ENCODE data around the gene UBTD1. TPM values are rescaled to one million over a fixed set of nuclear protein-coding genes. Genes with fewer than 3 reads are reported as not detected.

Gene UBTD1
- total RNA-seq, 6 experiments from 2014 or later: 5.4 to 8.8 (median 7.0) TPM

- no peak for TF ChIP-seq POLR2A (IDR thresholded peaks at IDR 0.05)
- TF ChIP-seq, protein P1, sequence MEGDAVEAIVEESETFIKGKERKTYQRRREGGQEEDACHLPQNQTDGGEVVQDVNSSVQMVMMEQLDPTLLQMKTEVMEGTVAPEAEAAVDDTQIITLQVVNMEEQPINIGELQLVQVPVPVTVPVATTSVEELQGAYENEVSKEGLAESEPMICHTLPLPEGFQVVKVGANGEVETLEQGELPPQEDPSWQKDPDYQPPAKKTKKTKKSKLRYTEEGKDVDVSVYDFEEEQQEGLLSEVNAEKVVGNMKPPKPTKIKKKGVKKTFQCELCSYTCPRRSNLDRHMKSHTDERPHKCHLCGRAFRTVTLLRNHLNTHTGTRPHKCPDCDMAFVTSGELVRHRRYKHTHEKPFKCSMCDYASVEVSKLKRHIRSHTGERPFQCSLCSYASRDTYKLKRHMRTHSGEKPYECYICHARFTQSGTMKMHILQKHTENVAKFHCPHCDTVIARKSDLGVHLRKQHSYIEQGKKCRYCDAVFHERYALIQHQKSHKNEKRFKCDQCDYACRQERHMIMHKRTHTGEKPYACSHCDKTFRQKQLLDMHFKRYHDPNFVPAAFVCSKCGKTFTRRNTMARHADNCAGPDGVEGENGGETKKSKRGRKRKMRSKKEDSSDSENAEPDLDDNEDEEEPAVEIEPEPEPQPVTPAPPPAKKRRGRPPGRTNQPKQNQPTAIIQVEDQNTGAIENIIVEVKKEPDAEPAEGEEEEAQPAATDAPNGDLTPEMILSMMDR (IDR thresholded peaks at IDR 0.05): no peak
- ATAC-seq (peak in 2 of 4 donors; percentile 24 to 33), DNase-seq (no peak)
- no peaks in the 10 kb centered on the region for H3K9me3 ChIP-seq
- intact Hi-C loops (cut with DNase I): no loop called here
- WGBS (ENCODE audit: insufficient coverage, low coverage, low lambda C conversion rate, missing lambda C conversion rate): 77% methylated on average over 2 of the region's 3 CpGs
- no peak overlapping the region for H3K4me3 ChIP-seq
- no peak overlapping the region for H3K27ac ChIP-seq
- H3K36me3 ChIP-seq: peaks cover 0 to 18% (median 6%) of the 10 kb centered on the region in 4 donors
- H3K4me1 ChIP-seq: peaks cover 0 to 9% (median 2%) of the 10 kb centered on the region in 4 donors
- H3K27me3 ChIP-seq: no peaks in the 10 kb centered on the region
Observed at GRCh38 chr10:97483506-97483905, 15.2 kb upstream of the UBTD1 start.

DNA sequence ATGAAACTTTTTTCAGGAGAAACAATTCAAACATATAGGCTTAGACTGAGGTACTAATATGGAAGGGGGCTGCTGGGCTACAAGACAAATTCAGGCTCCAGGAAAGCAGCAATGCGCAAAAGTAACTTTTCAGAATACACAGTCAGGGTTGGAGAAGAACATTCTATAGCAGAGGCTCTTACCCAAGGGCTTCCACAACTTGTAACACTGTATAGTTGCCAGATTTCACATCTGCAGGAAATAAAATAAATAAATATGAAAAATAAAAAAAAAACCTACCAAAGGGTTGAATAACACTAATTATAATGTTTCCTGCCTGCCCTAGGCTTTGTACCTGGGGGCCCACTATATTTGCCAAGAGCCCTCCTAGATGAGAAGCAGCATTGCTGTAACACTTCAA lies 14.8 kb upstream of the UBTD1 start:
- WGBS (ENCODE audit: insufficient coverage, low coverage, low lambda C conversion rate, missing lambda C conversion rate): 100% methylated on average over 1 of the region's 1 CpG
- intact Hi-C loops (cut with DNase I): no loop called here

DNA sequence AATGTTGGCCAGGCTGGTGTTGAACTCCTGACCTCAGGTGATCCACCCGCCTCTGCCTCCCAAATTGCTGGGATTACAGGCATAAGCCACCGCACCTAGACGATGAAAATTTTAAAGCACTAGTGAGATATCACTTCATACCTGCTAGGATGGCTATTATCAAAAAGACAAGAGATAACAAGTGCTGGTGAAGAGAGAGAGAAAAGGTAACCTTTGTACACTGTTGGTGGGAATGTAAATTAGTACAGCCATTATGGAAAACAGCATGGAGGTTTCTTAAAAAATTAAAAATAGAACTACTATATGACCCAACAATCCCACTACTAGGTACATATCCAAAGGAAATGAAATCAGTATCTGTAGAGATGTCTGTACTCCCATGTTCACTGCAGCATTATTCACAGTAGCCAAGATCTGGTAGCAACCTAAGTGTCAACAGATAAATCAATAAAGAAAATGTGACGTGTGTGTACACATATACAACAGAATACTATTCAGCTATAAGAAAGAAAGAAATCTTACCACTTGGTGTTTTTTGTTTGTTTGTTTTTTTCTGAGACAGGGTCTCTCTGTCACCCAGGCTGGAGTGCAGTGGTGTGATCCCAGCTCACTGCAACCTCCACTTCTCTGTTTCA lies 13.0 kb upstream of the UBTD1 start:
- intact Hi-C loops (cut with DNase I): no loop called here
- Histone ChIP-seq H3K27me3 (no peaks in the 10 kb centered on the region), H3K4me3 (no peak overlapping the region), H3K4me1 (peaks cover 0 to 14% (median 2%) of the 10 kb centered on the region in 4 donors), H3K36me3 (peaks cover 0 to 6% (median 2%) of the 10 kb centered on the region in 4 donors), H3K9me3 (no peaks in the 10 kb centered on the region), H3K27ac (no peak overlapping the region)
- TF ChIP-seq, protein P1 (IDR thresholded peaks at IDR 0.05): no peak
- TF ChIP-seq POLR2A (IDR thresholded peaks at IDR 0.05): no peak
- DNase-seq: no peak
- peak; percentile 33 to 56 (median 46) for ATAC-seq
- WGBS (ENCODE audit: insufficient coverage, low coverage, low lambda C conversion rate, missing lambda C conversion rate): 76% methylated on average over 4 of the region's 4 CpGs

More for the DNA sequence above, 14.8 kb upstream of the UBTD1 start:
- H3K27me3 ChIP-seq: no peaks in the 10 kb centered on the region
- H3K4me1 ChIP-seq: peaks cover 0 to 9% (median 2%) of the 10 kb centered on the region in 4 donors
- no peak for DNase-seq
- no peaks in the 10 kb centered on the region for H3K9me3 ChIP-seq
- no peak overlapping the region for H3K27ac ChIP-seq
- TF ChIP-seq POLR2A (IDR thresholded peaks at IDR 0.05): no peak
- TF ChIP-seq, protein P1 (IDR thresholded peaks at IDR 0.05): no peak
- no peak overlapping the region for H3K4me3 ChIP-seq
- no peak for ATAC-seq
- peaks cover 0 to 18% (median 6%) of the 10 kb centered on the region in 4 donors for H3K36me3 ChIP-seq

DNA sequence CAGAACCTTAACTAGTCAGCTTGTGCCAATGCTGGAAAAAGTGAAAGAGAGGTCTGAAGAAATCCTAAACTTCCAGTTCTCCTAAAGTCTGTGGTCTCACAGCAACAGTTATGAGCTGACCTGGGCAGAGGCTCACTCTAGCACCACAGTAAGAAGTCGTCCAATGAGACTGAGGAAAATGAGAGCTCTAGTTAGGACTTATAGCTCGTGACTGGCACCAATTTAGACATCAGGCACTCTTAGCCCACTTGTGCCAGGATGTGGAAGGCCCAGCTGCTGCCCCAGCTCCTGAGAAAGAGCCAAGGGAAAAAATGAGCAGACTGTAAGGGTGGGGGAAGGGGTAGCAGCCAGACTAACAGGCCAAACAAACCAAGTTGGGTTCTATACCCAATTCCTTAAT lies 8.1 kb upstream of the UBTD1 start:
- ATAC-seq: no peak
- Histone ChIP-seq H3K27me3 (no peaks in the 10 kb centered on the region), H3K36me3 (no peaks in the 10 kb centered on the region), H3K9me3 (no peaks in the 10 kb centered on the region), H3K4me1 (peaks cover 0 to 14% (median 2%) of the 10 kb centered on the region in 4 donors), H3K4me3 (no peak overlapping the region), H3K27ac (no peak overlapping the region)
- intact Hi-C loops (cut with DNase I): no loop called here
- DNase-seq: no peak
- TF ChIP-seq, protein P1 (IDR thresholded peaks at IDR 0.05): no peak
- TF ChIP-seq POLR2A (IDR thresholded peaks at IDR 0.05): no peak
- 78% methylated on average over 2 of the region's 2 CpGs for WGBS (ENCODE audit: insufficient coverage, low coverage, low lambda C conversion rate, missing lambda C conversion rate)
